GM18505 (cell line): ENCODE results near the gene CPT1B.
"Not testable (repeated sequence)": the region's sequence is repeated elsewhere in the genome, so short reads cannot be mapped to it uniquely, and the experiment has no call there.

Experiments used
- ATAC-seq: cut with Tn5 transposase; IDR thresholded peaks from one replicate; pipeline ENCODE4 v1.9.1; 2021; ENCODE audit not compliant: unreplicated experiment
- POLR2A ChIP-seq: IDR thresholded peaks from 4 replicates; pipeline ENCODE4 v1.6.1; 2011; ENCODE audit warnings: borderline replicate concordance; ENCODE audit not compliant: insufficient read depth, insufficient read length; ENCODE audit errors: extremely low read depth

The CPT1B gene

GRCh38 chr22:50533856-50534711 is 44.1 kb downstream of the CPT1B start:
- ATAC-seq = not testable (repeated sequence)
- TF ChIP-seq POLR2A = peak; percentile 20

GRCh38 chr22:50532824-50533796 is 45.1 kb downstream of the CPT1B start:
- no peak for ATAC-seq
- TF ChIP-seq POLR2A = no peak

GRCh38 chr22:50531962-50532674 is 46.1 kb downstream of the CPT1B start:
- no peak for ATAC-seq
- TF ChIP-seq POLR2A = no peak

GRCh38 chr22:50531546-50531961 is 46.7 kb downstream of the CPT1B start:
- TF ChIP-seq POLR2A = peak; percentile 51
- ATAC-seq = no peak

- ATAC-seq = no peak
- peak; percentile 84 for TF ChIP-seq POLR2A
Observed at GRCh38 chr22:50530877-50531545, 47.2 kb downstream of the CPT1B start.

- ATAC-seq = no peak
- TF ChIP-seq POLR2A = no peak
Observed at GRCh38 chr22:50530580-50530876, 47.7 kb downstream of the CPT1B start.

- ATAC-seq = no peak
- peak; percentile 50 for TF ChIP-seq POLR2A
Observed at GRCh38 chr22:50529897-50530579, 48.2 kb downstream of the CPT1B start, which contains the start of gene TYMP. TYMP (minus strand) TSS chr22:50530012; CDS start chr22:50529709, 303 bp downstream.

GRCh38 chr22:50529416-50529896 is 48.8 kb downstream of the CPT1B start:
- ATAC-seq = no peak
- TF ChIP-seq POLR2A = no peak

GRCh38 chr22:50528682-50529415 is 49.4 kb downstream of the CPT1B start:
- no peak for ATAC-seq
- TF ChIP-seq POLR2A = no peak

GRCh38 chr22:50527921-50528681 is 50.1 kb downstream of the CPT1B start:
- no peak for ATAC-seq
- TF ChIP-seq POLR2A = peak; percentile 44

- ATAC-seq = no peak
- TF ChIP-seq POLR2A = peak; percentile 68
Observed at GRCh38 chr22:50526834-50527801, 51.1 kb downstream of the CPT1B start.
